MM.1S (cell line): ENCODE data around the gene ABHD1.

Experiments used
- DNase-seq: peaks from one replicate; pipeline ENCODE4 v3.0.0-alpha.2; 2015
- H2AFZ ChIP-seq: fragments of 300-600 bp; sonication (generic); 2 replicates; pipeline ENCODE4 v1.6.0; 2016; ENCODE audit warnings: antibody characterized with exemption, low read length
- H3F3A ChIP-seq: fragments of 300-600 bp; sonication (generic); 2 replicates; pipeline ENCODE4 v1.6.1; 2016; ENCODE audit warnings: mild to moderate bottlenecking, antibody characterized with exemption, low read length, moderate library complexity, mixed read lengths; ENCODE audit not compliant: insufficient read depth
- H3K27ac ChIP-seq: fragments of 300-600 bp; sonication (generic); 2 replicates; pipeline ENCODE4 v1.5.1; 2016; ENCODE audit warnings: mild to moderate bottlenecking, low read length
- H3K27me3 ChIP-seq: fragments of 300-600 bp; sonication (generic); replicated peaks from 2 replicates; pipeline ENCODE4 v1.6.0; 2016; ENCODE audit warnings: low read length; ENCODE audit not compliant: insufficient read depth
- H3K36me3 ChIP-seq: fragments of 300-600 bp; sonication (generic); replicated peaks from 2 replicates; pipeline ENCODE4 v1.6.1; 2016; ENCODE audit warnings: mild to moderate bottlenecking, low read length, mixed read lengths; ENCODE audit not compliant: insufficient read depth
- H3K4me1 ChIP-seq: fragments of 300-600 bp; sonication (generic); 2 replicates; pipeline ENCODE4 v1.6.1; 2016; ENCODE audit warnings: low read length, mixed read lengths
- H3K4me2 ChIP-seq: fragments of 300-600 bp; sonication (generic); 2 replicates; pipeline ENCODE4 v1.6.0; 2016; ENCODE audit warnings: low read depth, low read length
- H3K4me3 ChIP-seq: fragments of 300-600 bp; sonication (generic); 2 replicates; pipeline ENCODE4 v1.5.1; 2016; ENCODE audit warnings: low read length, mixed read lengths
- H3K79me2 ChIP-seq: fragments of 300-600 bp; sonication (generic); 2 replicates; pipeline ENCODE4 v1.6.1; 2016; ENCODE audit warnings: mixed run types, low read length, mixed read lengths
- H3K9ac ChIP-seq: fragments of 300-600 bp; sonication (generic); 2 replicates; pipeline ENCODE4 v1.6.1; 2016; ENCODE audit warnings: low read length, mixed read lengths
- H3K9me2 ChIP-seq: fragments of 300-600 bp; sonication (generic); replicated peaks from 2 replicates; pipeline ENCODE4 v1.6.1; 2016; ENCODE audit warnings: mild to moderate bottlenecking, low read length, mixed read lengths; ENCODE audit not compliant: insufficient read depth
- H3K9me3 ChIP-seq: fragments of 300-600 bp; sonication (generic); replicated peaks from 2 replicates; pipeline ENCODE4 v1.6.1; 2016; ENCODE audit warnings: mild to moderate bottlenecking, low read length, mixed read lengths; ENCODE audit not compliant: insufficient read depth
- H4K20me1 ChIP-seq: fragments of 300-600 bp; sonication (generic); 2 replicates; pipeline ENCODE4 v1.6.1; 2016; ENCODE audit warnings: mild to moderate bottlenecking, low read length, moderate library complexity, mixed read lengths; ENCODE audit not compliant: insufficient read depth
- EZH2 ChIP-seq: fragments of 300-600 bp; sonication (generic); optimal IDR thresholded peaks from 2 replicates; pipeline ENCODE3; 2017; ENCODE audit warnings: low read depth, mild to moderate bottlenecking, antibody characterized with exemption, low read length, mixed read lengths
- EZH2phosphoT487 ChIP-seq: fragments of 300-600 bp; sonication (generic); IDR thresholded peaks from 2 replicates; pipeline ENCODE4 v1.6.1; 2018; ENCODE audit warnings: antibody characterized with exemption, low read length
- TF ChIP-seq, protein P1 (sequence below): fragments of 300-600 bp; sonication (generic); IDR thresholded peaks from 2 replicates; pipeline ENCODE4 v1.5.1; 2016; ENCODE audit warnings: antibody characterized with exemption, low read length, mixed read lengths

Gene ABHD1

DNA sequence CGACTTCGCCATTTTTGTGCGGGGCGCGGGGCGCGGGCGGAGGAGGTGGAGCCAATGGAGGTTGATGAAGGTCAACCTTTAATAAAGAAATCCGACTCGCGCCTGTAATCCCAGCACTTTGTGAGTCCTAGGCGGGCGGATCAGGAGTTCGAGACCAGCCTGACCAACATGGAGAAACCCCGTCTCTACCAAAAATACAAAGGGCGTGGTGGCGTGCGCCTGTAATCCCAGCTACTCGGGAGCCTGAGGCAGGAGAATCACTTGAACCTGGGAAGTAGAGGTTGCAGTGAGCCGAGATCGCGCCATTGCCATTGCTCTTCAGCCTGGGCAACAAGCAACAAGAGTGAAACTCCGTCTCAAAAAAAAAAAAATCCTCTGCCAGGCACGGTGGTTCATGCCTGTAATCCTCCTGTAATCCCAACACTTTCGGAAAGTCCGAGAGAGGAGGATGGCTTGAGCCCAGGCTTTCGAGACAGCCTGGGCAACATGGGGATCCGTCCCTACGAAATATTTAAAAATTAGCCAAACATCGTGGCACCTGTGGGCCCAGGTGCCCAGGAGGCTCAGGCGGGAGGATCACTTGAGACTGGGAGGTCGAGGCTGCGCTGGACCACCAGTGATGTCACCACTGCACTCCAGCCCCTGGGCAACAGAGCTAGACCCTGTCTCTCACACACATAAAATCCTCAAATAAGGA lies 11.3 kb downstream of the ABHD1 start:
- no peak for TF ChIP-seq EZH2
- TF ChIP-seq, protein P1, sequence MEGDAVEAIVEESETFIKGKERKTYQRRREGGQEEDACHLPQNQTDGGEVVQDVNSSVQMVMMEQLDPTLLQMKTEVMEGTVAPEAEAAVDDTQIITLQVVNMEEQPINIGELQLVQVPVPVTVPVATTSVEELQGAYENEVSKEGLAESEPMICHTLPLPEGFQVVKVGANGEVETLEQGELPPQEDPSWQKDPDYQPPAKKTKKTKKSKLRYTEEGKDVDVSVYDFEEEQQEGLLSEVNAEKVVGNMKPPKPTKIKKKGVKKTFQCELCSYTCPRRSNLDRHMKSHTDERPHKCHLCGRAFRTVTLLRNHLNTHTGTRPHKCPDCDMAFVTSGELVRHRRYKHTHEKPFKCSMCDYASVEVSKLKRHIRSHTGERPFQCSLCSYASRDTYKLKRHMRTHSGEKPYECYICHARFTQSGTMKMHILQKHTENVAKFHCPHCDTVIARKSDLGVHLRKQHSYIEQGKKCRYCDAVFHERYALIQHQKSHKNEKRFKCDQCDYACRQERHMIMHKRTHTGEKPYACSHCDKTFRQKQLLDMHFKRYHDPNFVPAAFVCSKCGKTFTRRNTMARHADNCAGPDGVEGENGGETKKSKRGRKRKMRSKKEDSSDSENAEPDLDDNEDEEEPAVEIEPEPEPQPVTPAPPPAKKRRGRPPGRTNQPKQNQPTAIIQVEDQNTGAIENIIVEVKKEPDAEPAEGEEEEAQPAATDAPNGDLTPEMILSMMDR: no peak
- TF ChIP-seq EZH2phosphoT487: no peak
- H3K36me3 ChIP-seq: peaks cover 10% of the 10 kb centered on the region; the same call in 1 of the 2 replicates
- 0 out of 2 replicates have a peak, but pooled peaks cover 11% of the 10 kb centered on the region for H3F3A ChIP-seq
- H3K27me3 ChIP-seq: no peaks in the 10 kb centered on the region
- no peaks in the 10 kb centered on the region for H3K4me1 ChIP-seq
- H3K27ac ChIP-seq: no peak overlapping the region
- H3K4me2 ChIP-seq: peak overlapping the region; percentile 53
- H4K20me1 ChIP-seq: no peaks in the 10 kb centered on the region
- peak overlapping the region; percentile 86 for H2AFZ ChIP-seq
- H3K9me3 ChIP-seq: no peaks in the 10 kb centered on the region
- no peaks in the 10 kb centered on the region for H3K9me2 ChIP-seq
- H3K79me2 ChIP-seq: peaks cover 25% of the 10 kb centered on the region
- H3K9ac ChIP-seq: peak overlapping the region; percentile 98
- DNase-seq: no peak
- peak overlapping the region; percentile 90 for H3K4me3 ChIP-seq

DNA sequence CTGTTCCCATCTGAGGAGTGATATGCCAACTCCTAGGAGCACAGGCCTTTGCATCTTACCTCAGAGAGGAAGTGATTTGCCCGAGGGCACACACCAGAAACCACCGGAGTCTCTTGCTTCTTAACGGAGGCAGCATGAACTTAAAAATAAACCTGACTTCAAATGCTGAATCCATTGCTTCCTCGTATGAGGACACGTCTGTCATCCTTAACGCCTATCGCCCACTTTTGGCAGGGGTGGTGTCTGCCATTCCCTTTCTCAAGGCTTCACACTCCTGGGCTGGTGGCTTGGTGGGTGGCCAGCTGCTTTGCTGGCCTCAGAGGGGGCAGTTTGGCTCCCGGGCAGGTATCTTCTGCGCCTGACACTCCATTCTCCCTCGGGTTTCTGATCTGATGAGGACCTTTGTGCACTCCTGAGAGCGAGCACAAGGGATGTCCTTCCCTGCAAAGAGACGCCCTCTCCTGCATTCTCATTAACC lies 11.9 kb downstream of the ABHD1 start:
- Histone ChIP-seq H3K79me2 (peaks cover 25% of the 10 kb centered on the region), H3K9ac (no peak overlapping the region), H3K4me1 (no peaks in the 10 kb centered on the region), H3K9me3 (no peaks in the 10 kb centered on the region), H3K27ac (no peak overlapping the region), H3K9me2 (no peaks in the 10 kb centered on the region), H4K20me1 (no peaks in the 10 kb centered on the region), H3K36me3 (peaks cover 10% of the 10 kb centered on the region; the same call in 1 of the 2 replicates), H2AFZ (peak overlapping the region; percentile 86; the same call in 1 of the 2 replicates), H3K4me3 (no peak overlapping the region), H3K27me3 (no peaks in the 10 kb centered on the region), H3F3A (0 out of 2 replicates have a peak, but pooled peaks cover 11% of the 10 kb centered on the region), H3K4me2 (no peak overlapping the region)
- no peak for DNase-seq
- no peak for TF ChIP-seq EZH2phosphoT487

DNA sequence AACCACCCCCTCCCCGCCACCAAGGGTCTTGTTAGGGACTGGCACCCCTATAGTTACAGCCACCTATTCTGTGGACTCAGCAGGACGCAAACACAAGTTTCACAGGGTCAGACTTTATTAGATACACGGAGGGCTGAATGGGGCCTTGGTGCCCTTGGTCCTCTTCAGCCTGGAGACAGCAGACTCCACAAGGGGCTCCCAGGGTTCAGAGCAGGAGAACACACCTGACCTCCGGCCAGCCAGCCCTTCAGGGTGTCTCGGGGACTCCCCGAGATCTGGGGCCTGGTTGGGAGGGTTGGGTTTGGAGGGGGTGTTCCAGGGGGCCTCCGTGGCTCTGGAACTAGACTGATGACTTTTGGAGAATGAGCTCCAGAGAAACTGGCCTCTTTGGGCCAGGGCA lies 13.1 kb downstream of the ABHD1 start:
- TF ChIP-seq EZH2phosphoT487 (no peak), EZH2 (no peak)
- TF ChIP-seq, protein P1: no peak
- DNase-seq: no peak
- Histone ChIP-seq H3K79me2 (peaks cover 25% of the 10 kb centered on the region), H3K9me3 (no peaks in the 10 kb centered on the region), H4K20me1 (no peaks in the 10 kb centered on the region), H3K36me3 (no peaks in the 10 kb centered on the region), H3K27ac (no peak overlapping the region), H3K9me2 (no peaks in the 10 kb centered on the region), H3K27me3 (no peaks in the 10 kb centered on the region), H3K4me1 (no peaks in the 10 kb centered on the region), H3K4me2 (no peak overlapping the region), H3F3A (0 out of 2 replicates have a peak, but pooled peaks cover 11% of the 10 kb centered on the region), H2AFZ (no peak overlapping the region), H3K4me3 (no peak overlapping the region), H3K9ac (no peak overlapping the region)
